K562 (cell line): ENCODE measurements around the gene ITGBL1. TPM values are rescaled to one million over a fixed set of nuclear protein-coding genes. Genes with fewer than 3 reads are reported as not detected.

Source experiments
- ATAC-seq: fragments of 200-7000 bp; cut with Tn5 transposase; 3 replicates; pipeline ENCODE4 v1.9.1; 2020; ENCODE audit warnings: moderate library complexity
- BruUV-seq: library from RNA; stranded (reverse); fragments of 400-500 nt; replicated peaks from 2 replicates; lab custom pipeline; 2021; lab: Mats Ljungman, UMichigan
- CTCF ChIA-PET: fragments of 300-600 bp; formaldehyde crosslinking; extraction: SDS; loops from one replicate; lab custom pipeline; 2021; ENCODE audit warnings: low intra/inter-chr PET ratio; lab: Yijun Ruan, JAX
- POLR2A ChIA-PET: fragments of 300-600, 350-650 bp; sonication (Branson Sonifier 250); formaldehyde crosslinking; extraction: SDS; loops from one replicate; lab custom pipeline; 2021; ENCODE audit warnings: antibody characterized with exemption, inconsistent platforms; lab: Yijun Ruan, JAX
- DNase-seq, 4 experiments: peaks; one replicate each; pipeline versions ENCODE4 v3.0.0 to v3.0.0-alpha.2; 2011 to 2018; ENCODE audit warnings: low spot score in 3 of 4, mixed read lengths in 3 of 4; ENCODE audit errors: extremely low read depth in 1 of 4
- FAIRE-seq: peaks from 2 replicates; lab custom pipeline; 2011; peaks lifted over from hg19 to GRCh38; lab: Jason Lieb, UNC
- H2AFZ ChIP-seq: 2 replicates; pipeline ENCODE4 v1.6.0; 2011; ENCODE audit warnings: low read depth, low read length, control low read depth, inconsistent platforms
- H3K27ac ChIP-seq: fragments of 200-600 bp; 3 replicates; pipeline ENCODE4 v1.8.0; 2011; ENCODE audit warnings: low read depth, mild to moderate bottlenecking, control low read depth, inconsistent platforms, low read length, moderate library complexity, mixed read lengths; ENCODE audit errors: extremely low read depth
- H3K27me3 ChIP-seq, 2 experiments: fragments of 300-600 bp in 1 of 2; 2 replicates in 1 of 2; 3 replicates in 1 of 2; pipeline versions ENCODE4 v1.6.0 to v1.8.0; 2011; ENCODE audit warnings: inconsistent platforms in 2 of 2, low read length in 2 of 2, mild to moderate bottlenecking in 1 of 2, mixed read lengths in 1 of 2, moderate library complexity in 1 of 2; ENCODE audit not compliant: control insufficient read depth in 2 of 2, insufficient read depth in 2 of 2
- H3K36me3 ChIP-seq: fragments of 300-600 bp; 3 replicates; pipeline ENCODE4 v1.8.0; 2011; ENCODE audit warnings: mild to moderate bottlenecking, low read length, inconsistent platforms; ENCODE audit not compliant: control insufficient read depth, insufficient read depth
- H3K4me1 ChIP-seq, 2 experiments: fragments of 200-600 bp in 1 of 2; replicated peaks in 1 of 2; 2 replicates in 1 of 2; 3 replicates in 1 of 2; pipeline versions ENCODE4 v1.5.1 to v1.8.0; 2011; ENCODE audit warnings: inconsistent platforms in 2 of 2, low read length in 2 of 2, mild to moderate bottlenecking in 1 of 2, mixed read lengths in 1 of 2, moderate library complexity in 1 of 2; ENCODE audit not compliant: control insufficient read depth in 2 of 2, insufficient read depth in 2 of 2
- H3K4me2 ChIP-seq: 2 replicates; pipeline ENCODE4 v1.6.1; 2011; ENCODE audit warnings: low read length, control low read depth, inconsistent platforms, mixed read lengths; ENCODE audit not compliant: insufficient read depth
- H3K4me3 ChIP-seq: fragments of 200-600 bp; sonication (generic), shearing (Covaris generic); 2 replicates; pipeline ENCODE4 v1.5.1; 2016; ENCODE audit warnings: control low read depth, inconsistent platforms
- H3K79me2 ChIP-seq: fragments of 200-600 bp; 3 replicates; pipeline ENCODE4 v1.8.0; 2011; ENCODE audit warnings: low read length, inconsistent platforms; ENCODE audit not compliant: control insufficient read depth, insufficient read depth
- H3K9ac ChIP-seq, 2 experiments: 2 replicates each; pipeline versions ENCODE4 v1.6.0 to v1.6.1; 2011; ENCODE audit warnings: low read depth in 2 of 2, low read length in 2 of 2, control low read depth in 1 of 2, inconsistent platforms in 1 of 2, mild to moderate bottlenecking in 1 of 2, mixed read lengths in 1 of 2; ENCODE audit not compliant: insufficient read depth in 1 of 2
- H3K9me1 ChIP-seq: one replicate; pipeline ENCODE4 v1.6.0; 2011; ENCODE audit warnings: inconsistent platforms, mild to moderate bottlenecking, low read length, moderate library complexity; ENCODE audit not compliant: control insufficient read depth, insufficient read depth
- H3K9me3 ChIP-seq: replicated peaks from 2 replicates; pipeline ENCODE4 v1.5.1; 2011; ENCODE audit warnings: low read depth, low read length, inconsistent platforms; ENCODE audit not compliant: control insufficient read depth, insufficient read depth
- H4K20me1 ChIP-seq: replicated peaks from 2 replicates; pipeline ENCODE4 v1.6.1; 2011; ENCODE audit warnings: low read length, inconsistent platforms, mixed read lengths; ENCODE audit not compliant: control insufficient read depth, insufficient read depth
- CTBP1 ChIP-seq: fragments of 450-650 bp; IDR thresholded peaks from 2 replicates; pipeline ENCODE4 v1.6.1; 2016; ENCODE audit warnings: borderline replicate concordance
- EGR1 ChIP-seq: fragments of 450-650 bp; conservative IDR thresholded peaks from 2 replicates; pipeline ENCODE4 v1.6.1; 2017; ENCODE audit warnings: mild to moderate bottlenecking
- HMG20A ChIP-seq: fragments of 450-650 bp; formaldehyde crosslinking; conservative IDR thresholded peaks from 2 replicates; pipeline ENCODE4 v1.4.0; 2020; ENCODE audit warnings: mild to moderate bottlenecking, mixed read lengths
- MYBL2 ChIP-seq, 2 experiments: fragments of 450-650 bp in 1 of 2; sonication (generic) in 1 of 2; formaldehyde crosslinking in 1 of 2; IDR thresholded peaks; 2 replicates each; pipeline versions ENCODE4 v1.6.1 to v1.8.1; 2017 to 2022; ENCODE audit warnings: borderline replicate concordance in 1 of 2, inconsistent platforms in 1 of 2, low read depth in 1 of 2, mild to moderate bottlenecking in 1 of 2, missing genetic modification reagents in 1 of 2, moderate library complexity in 1 of 2
- NR1H2 ChIP-seq: sonication (generic); formaldehyde crosslinking; IDR thresholded peaks from 2 replicates; pipeline ENCODE4 v1.4.0; 2020; ENCODE audit warnings: mild to moderate bottlenecking, missing genetic modification reagents
- RHOXF2B ChIP-seq: fragments of 250-450 bp; sonication (Bioruptor Pico); conservative IDR thresholded peaks from 2 replicates; pipeline ENCODE4 v1.5.1; 2021
- SLC30A9 ChIP-seq: fragments of 250-450 bp; sonication (Bioruptor Pico); IDR thresholded peaks from 2 replicates; pipeline ENCODE4 v1.8.0; 2022; ENCODE audit warnings: mild to moderate bottlenecking, moderate library complexity
- STAT5B ChIP-seq: fragments of 250-450 bp; sonication (Bioruptor Pico); IDR thresholded peaks from 2 replicates; pipeline ENCODE4 v1.8.0; 2021; ENCODE audit warnings: mild to moderate bottlenecking, inconsistent platforms
- TCF7L2 ChIP-seq: fragments of 150-350 bp; IDR thresholded peaks from 2 replicates; pipeline ENCODE4 v1.6.1; 2016; ENCODE audit warnings: low read depth, mild to moderate bottlenecking, low read length, moderate library complexity
- TEAD2 ChIP-seq: fragments of 450-650 bp; IDR thresholded peaks from 2 replicates; pipeline ENCODE4 v1.6.1; 2016; ENCODE audit warnings: missing genetic modification characterization, control low read depth, missing compliant biosample characterization
- ZNF445 ChIP-seq: fragments of 250-450 bp; sonication (Bioruptor Pico); IDR thresholded peaks from 2 replicates; pipeline ENCODE4 v1.4.0; 2020; ENCODE audit warnings: low read depth, mild to moderate bottlenecking, moderate library complexity
- ZNF76 ChIP-seq: fragments of 250-450 bp; sonication (Bioruptor Pico); IDR thresholded peaks from 2 replicates; pipeline ENCODE4 v1.4.0; 2020; ENCODE audit warnings: mild to moderate bottlenecking, moderate library complexity, borderline replicate concordance
- WGBS: fragments of 100-300 bp; shearing (Covaris generic); methylation state at CpG from one replicate; pipeline ENCODE4 v1.1.6; 2016; ENCODE audit warnings: low coverage, mixed read lengths; ENCODE audit not compliant: insufficient coverage; ENCODE audit errors: missing lambda C conversion rate; 5-methylcytosine and 5-hydroxymethylcytosine counted together
- in situ Hi-C: fragments of 300-500 bp; cut with MboI; formaldehyde crosslinking; loops from 4 replicates; pipeline ENCODE4 v1.15.0; 2018; ENCODE audit warnings: inconsistent platforms, mixed read lengths
- intact Hi-C: fragments of 100-400 bp; cut with micrococcal nuclease; formaldehyde crosslinking; loops from 2 replicates; pipeline ENCODE4 v1.14.2; 2022
- polyA plus RNA-seq, 8 experiments: library from polyadenylated mRNA; depleted of rRNA in 4 of 8; stranded (reverse) in 5 of 8; unstranded in 3 of 8; fragments of >200 nt; fragmentation: Nextera tagmentation in 2 of 8; fragmentation: Illumina TruSeq in 1 of 8; extraction: Ambion mirVana in 2 of 8; extraction: Trizol in 1 of 8; gene quantifications; 2 replicates each; pipeline versions ENCODE4 v1.2.1 to v1.2.3, GENCODE V29; 2011 to 2014; ENCODE audit warnings: inconsistent platforms in 1 of 8, missing spikeins in 1 of 8
- total RNA-seq, 7 experiments: library from RNA; depleted of rRNA in 6 of 7; stranded (reverse); fragments of >200 nt in 6 of 7; fragmentation: Illumina TruSeq in 2 of 7; extraction: Trizol in 2 of 7; gene quantifications; 2 replicates each; pipeline versions ENCODE4 v1.2.1 to v1.2.3, GENCODE V29; 2011 to 2021; ENCODE audit warnings: low replicate concordance in 1 of 7
- TF ChIP-seq, protein P1 (sequence below): fragments of 450-650 bp; IDR thresholded peaks from 2 replicates; pipeline ENCODE4 v1.6.1; 2016
- TF ChIP-seq, protein P2 (sequence below): fragments of 450-650 bp; conservative IDR thresholded peaks from 2 replicates; pipeline ENCODE4 v1.6.1; 2016; ENCODE audit warnings: missing genetic modification characterization, low read depth, mild to moderate bottlenecking, missing compliant biosample characterization, moderate library complexity

The ITGBL1 gene
- total and polyA plus RNA-seq, 9 of the 15 experiments (the other 6 are each of a cell fraction or from before 2014, with no cell fraction given), result 0.04 to 0.73 (median 0.32) TPM; not detected in 1

- TF ChIP-seq MYBL2 (IDR thresholded peaks at IDR 0.05; ENCODE audit: low read depth) (no peak), MYBL2 (CRISPR knock-in tag; IDR thresholded peaks at IDR 0.05; ENCODE audit: borderline replicate concordance) (no peak), SLC30A9 (CRISPR knock-in tag) (no peak), TCF7L2 (no peak), ZNF76 (no peak), EGR1 (no peak)
- TF ChIP-seq, protein P1, sequence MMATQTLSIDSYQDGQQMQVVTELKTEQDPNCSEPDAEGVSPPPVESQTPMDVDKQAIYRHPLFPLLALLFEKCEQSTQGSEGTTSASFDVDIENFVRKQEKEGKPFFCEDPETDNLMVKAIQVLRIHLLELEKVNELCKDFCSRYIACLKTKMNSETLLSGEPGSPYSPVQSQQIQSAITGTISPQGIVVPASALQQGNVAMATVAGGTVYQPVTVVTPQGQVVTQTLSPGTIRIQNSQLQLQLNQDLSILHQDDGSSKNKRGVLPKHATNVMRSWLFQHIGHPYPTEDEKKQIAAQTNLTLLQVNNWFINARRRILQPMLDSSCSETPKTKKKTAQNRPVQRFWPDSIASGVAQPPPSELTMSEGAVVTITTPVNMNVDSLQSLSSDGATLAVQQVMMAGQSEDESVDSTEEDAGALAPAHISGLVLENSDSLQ, result no peak
Observed at GRCh38 chr13:101711307-101712025, 259.0 kb downstream of the ITGBL1 start (continued).

- no peak overlapping the region for H3K4me3 ChIP-seq
- WGBS, result 0% methylated on average over 2 of the region's 2 CpGs
- no peaks in the 10 kb centered on the region for H3K79me2 ChIP-seq
- ChIA-PET POLR2A (no interaction called here), CTCF (no interaction called here)
- H4K20me1 ChIP-seq, result no peaks in the 10 kb centered on the region
- H3K27ac ChIP-seq, result no peak overlapping the region
- intact Hi-C loops, result no loop called here
- DNase-seq (no peak), ATAC-seq (no peak), FAIRE-seq (no peak)
- no peaks in the 10 kb centered on the region for H3K9me3 ChIP-seq
- H3K4me1 ChIP-seq, result no peaks in the 10 kb centered on the region
- H2AFZ ChIP-seq, result no peak overlapping the region
- no peak overlapping the region for H3K4me2 ChIP-seq
- no peaks in the 10 kb centered on the region for H3K27me3 ChIP-seq
- H3K9ac ChIP-seq, result no peak overlapping the region
- no peaks in the 10 kb centered on the region for H3K9me1 ChIP-seq
- no TSS peak for BruUV-seq
- in situ Hi-C loops, result no loop called here
- H3K36me3 ChIP-seq, result no peaks in the 10 kb centered on the region
- TF ChIP-seq, protein P2, sequence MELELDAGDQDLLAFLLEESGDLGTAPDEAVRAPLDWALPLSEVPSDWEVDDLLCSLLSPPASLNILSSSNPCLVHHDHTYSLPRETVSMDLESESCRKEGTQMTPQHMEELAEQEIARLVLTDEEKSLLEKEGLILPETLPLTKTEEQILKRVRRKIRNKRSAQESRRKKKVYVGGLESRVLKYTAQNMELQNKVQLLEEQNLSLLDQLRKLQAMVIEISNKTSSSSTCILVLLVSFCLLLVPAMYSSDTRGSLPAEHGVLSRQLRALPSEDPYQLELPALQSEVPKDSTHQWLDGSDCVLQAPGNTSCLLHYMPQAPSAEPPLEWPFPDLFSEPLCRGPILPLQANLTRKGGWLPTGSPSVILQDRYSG, result no peak
- TF ChIP-seq ZNF445 (CRISPR knock-in tag), result no peak
- TF ChIP-seq TEAD2 (tag), result no peak
- no peak for TF ChIP-seq HMG20A (CRISPR knock-in tag)
- TF ChIP-seq NR1H2 (CRISPR knock-in tag), result no peak
- no peak for TF ChIP-seq RHOXF2B (CRISPR knock-in tag)
- TF ChIP-seq STAT5B (CRISPR knock-in tag), result no peak
- TF ChIP-seq CTBP1, result no peak
Observed at GRCh38 chr13:101712026-101712348, 259.5 kb downstream of the ITGBL1 start.
